K562 (cell line): ENCODE measurements around the gene FMNL3. TPM values are rescaled to one million over a fixed set of nuclear protein-coding genes. Genes with fewer than 3 reads are reported as not detected.

Source experiments
- EP300 ChIP-seq: IDR thresholded peaks from 2 replicates; pipeline ENCODE4 v1.6.1; 2012; ENCODE audit warnings: low read length, improper control_type of control experiment
- ESRRB ChIP-seq: fragments of 250-450 bp; sonication (Bioruptor Pico); IDR thresholded peaks from 2 replicates; pipeline ENCODE4 v1.5.0; 2020; ENCODE audit warnings: mild to moderate bottlenecking, moderate library complexity, borderline replicate concordance
- ETS2 ChIP-seq: IDR thresholded peaks from 2 replicates; pipeline ENCODE4 v1.6.1; 2016; ENCODE audit warnings: borderline replicate concordance, missing genetic modification characterization, mild to moderate bottlenecking, moderate library complexity, missing compliant biosample characterization; ENCODE audit not compliant: poor library complexity, severe bottlenecking
- KLF6 ChIP-seq: fragments of 250-450 bp; sonication (Bioruptor Pico); IDR thresholded peaks from 2 replicates; pipeline ENCODE4 v1.4.0; 2020; ENCODE audit warnings: mild to moderate bottlenecking, moderate library complexity, borderline replicate concordance
- MEF2D ChIP-seq: conservative IDR thresholded peaks from 2 replicates; pipeline ENCODE4 v1.6.1; 2016; ENCODE audit warnings: low read depth, missing genetic modification characterization, missing compliant biosample characterization
- NCOR1 ChIP-seq: fragments of 450-650 bp; IDR thresholded peaks from 2 replicates; pipeline ENCODE4 v1.6.1; 2016; ENCODE audit warnings: mild to moderate bottlenecking, moderate library complexity
- SMARCE1 ChIP-seq: fragments of 450-650 bp; IDR thresholded peaks from 2 replicates; pipeline ENCODE4 v1.7.1; 2016; ENCODE audit warnings: mild to moderate bottlenecking
- ZFX ChIP-seq: sonication (generic); formaldehyde crosslinking; IDR thresholded peaks from 2 replicates; pipeline ENCODE4 v1.8.0; 2022; ENCODE audit warnings: mild to moderate bottlenecking, missing genetic modification reagents, moderate library complexity
- ZNF23 ChIP-seq: fragments of 250-450 bp; sonication (Bioruptor Pico); IDR thresholded peaks from 2 replicates; pipeline ENCODE4 v1.4.0; 2020; ENCODE audit warnings: mild to moderate bottlenecking
- ZNF407 ChIP-seq: fragments of 450-650 bp; IDR thresholded peaks from 2 replicates; pipeline ENCODE4 v1.6.1; 2016; ENCODE audit warnings: low read depth
- ZNF764 ChIP-seq: fragments of 250-450 bp; sonication (Bioruptor Pico); IDR thresholded peaks from 2 replicates; pipeline ENCODE4 v1.4.0; 2020; ENCODE audit warnings: low read depth, mild to moderate bottlenecking, moderate library complexity
- polyA plus RNA-seq, 8 experiments: library from polyadenylated mRNA; depleted of rRNA in 4 of 8; stranded (reverse) in 5 of 8; unstranded in 3 of 8; fragments of >200 nt; fragmentation: Nextera tagmentation in 2 of 8; fragmentation: Illumina TruSeq in 1 of 8; extraction: Ambion mirVana in 2 of 8; extraction: Trizol in 1 of 8; gene quantifications; 2 replicates each; pipeline versions ENCODE4 v1.2.1 to v1.2.3, GENCODE V29; 2011 to 2014; ENCODE audit warnings: inconsistent platforms in 1 of 8, missing spikeins in 1 of 8
- total RNA-seq, 7 experiments: library from RNA; depleted of rRNA in 6 of 7; stranded (reverse); fragments of >200 nt in 6 of 7; fragmentation: Illumina TruSeq in 2 of 7; extraction: Trizol in 2 of 7; gene quantifications; 2 replicates each; pipeline versions ENCODE4 v1.2.1 to v1.2.3, GENCODE V29; 2011 to 2021; ENCODE audit warnings: low replicate concordance in 1 of 7

The FMNL3 gene
- total and polyA plus RNA-seq, 9 of the 15 experiments (the other 6 are each of a cell fraction or from before 2014, with no cell fraction given): 0.49 to 14.4 (median 6.8) TPM

DNA sequence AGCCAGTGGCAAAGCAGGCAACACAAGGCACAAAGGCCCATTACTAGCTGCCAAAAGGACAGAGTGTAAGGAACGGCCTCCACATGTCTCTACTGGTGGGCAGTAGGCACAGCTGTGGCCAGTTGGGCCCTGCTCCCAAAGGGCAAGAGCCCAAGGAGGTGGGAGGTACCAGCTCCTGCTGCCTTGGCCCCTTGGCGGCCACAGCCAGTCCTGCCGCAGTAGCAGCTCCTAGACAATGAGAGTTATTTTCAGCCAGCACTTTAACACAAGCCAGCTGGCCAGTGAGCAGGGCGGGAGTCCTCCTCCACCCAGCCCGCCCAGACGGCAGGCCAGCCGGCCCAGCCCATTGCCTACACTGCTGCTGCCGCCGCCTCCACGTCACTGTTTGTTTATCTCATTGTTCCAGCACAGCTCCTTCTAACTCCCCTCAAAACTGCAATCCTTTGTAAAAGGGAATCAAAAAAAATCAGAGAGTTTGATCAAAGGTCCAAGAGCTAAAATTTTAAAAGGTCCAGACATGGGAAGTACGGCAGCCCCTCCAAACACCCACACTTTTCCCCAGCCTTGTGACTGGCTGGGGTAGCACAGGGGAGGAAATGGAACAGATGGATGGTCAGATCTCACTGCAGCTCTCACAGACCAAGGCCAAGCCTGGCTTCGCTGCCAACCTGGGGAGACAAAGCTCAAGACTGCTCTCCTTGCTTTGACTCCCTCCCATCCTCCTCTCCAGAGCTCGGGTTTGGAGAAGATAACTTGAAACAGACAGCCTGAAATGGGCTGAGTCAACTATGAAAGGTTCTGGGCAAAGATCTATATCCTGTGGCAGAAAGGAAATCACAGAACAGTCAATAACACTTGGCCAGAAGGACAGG is 33.5 kb downstream of the FMNL3 start (continued):
- TF ChIP-seq ZNF23 (CRISPR knock-in tag) (no peak), MEF2D (tag) (peak; percentile 17; the same call in 1 of the 2 replicates), ZNF407 (peak; percentile 30; the same call in 1 of the 2 replicates), KLF6 (CRISPR knock-in tag) (no peak), ETS2 (tag) (no peak), NCOR1 (peak; percentile 70), ESRRB (CRISPR knock-in tag) (no peak), SMARCE1 (peak; percentile 69; the same call in 1 of the 2 replicates), ZNF764 (no peak), ZFX (CRISPR knock-in tag) (peak; percentile 33), EP300 (peak; percentile 32; the same call in 1 of the 2 replicates)
